Prostate gland (tissue), 2 donors: ENCODE measurements around the gene MBNL1. TPM values are rescaled to one million over a fixed set of nuclear protein-coding genes. Genes with fewer than 3 reads are reported as not detected.

Experiments used
- DNase-seq: peaks from one replicate; pipeline ENCODE4 v3.0.0-alpha.2; 2019; ENCODE audit warnings: low spot score
- H3K27ac ChIP-seq, 2 donors: fragments of 200-600 bp; sonication (generic); 2 replicates each; pipeline ENCODE4 v1.5.1; 2017 to 2019
- H3K27me3 ChIP-seq: fragments of 200-600 bp; sonication (generic); replicated peaks from 2 replicates; pipeline ENCODE4 v1.5.1; 2019; ENCODE audit not compliant: insufficient read depth
- H3K36me3 ChIP-seq, 2 donors: fragments of 200-600 bp; sonication (generic); 1 replicate in 1 of 2; 2 replicates in 1 of 2; pipeline versions ENCODE4 v1.5.1 to v1.8.1; 2017 to 2019
- H3K4me1 ChIP-seq: fragments of 200-600 bp; sonication (generic); replicated peaks from 2 replicates; pipeline ENCODE4 v1.5.1; 2019
- H3K4me3 ChIP-seq, 2 donors: fragments of 200-600 bp; sonication (generic); 2 replicates each; pipeline ENCODE4 v1.5.1; 2017 to 2019
- H3K9me3 ChIP-seq: fragments of 200-600 bp; sonication (generic); 2 replicates; pipeline ENCODE4 v1.5.1; 2017
- CTCF ChIP-seq, 4 experiments: fragments of 200-600 bp in 2 of 4; fragments of 450-650 bp in 2 of 4; sonication (generic) in 2 of 4; IDR thresholded peaks; 1 replicate in 3 of 4; 2 replicates in 1 of 4; pipeline ENCODE4 v1.5.1; 2016 to 2019; ENCODE audit warnings: antibody characterized with exemption in 4 of 4, mild to moderate bottlenecking in 2 of 4, moderate library complexity in 2 of 4
- POLR2A ChIP-seq: fragments of 450-650 bp; IDR thresholded peaks from one replicate; pipeline ENCODE4 v1.6.1; 2016; ENCODE audit warnings: antibody characterized with exemption, mild to moderate bottlenecking
- POLR2AphosphoS5 ChIP-seq: sonication (generic); formaldehyde crosslinking; IDR thresholded peaks from one replicate; pipeline ENCODE4 v1.6.1; 2017; ENCODE audit warnings: antibody characterized with exemption
- WGBS: methylation state at CpG from one replicate; pipeline ENCODE4 v1.1.5; 2018; 5-methylcytosine and 5-hydroxymethylcytosine counted together
- intact Hi-C: fragments of 100-400 bp; cut with DNase I; formaldehyde crosslinking; loops from one replicate; pipeline ENCODE4 v1.14.2; 2022
- total RNA-seq, 2 donors: library from RNA; depleted of rRNA; stranded (reverse); fragments of >200 nt; gene quantifications; one replicate each; pipeline ENCODE4 v1.1.0, GENCODE V29; 2016

The MBNL1 gene
- total RNA-seq, 2 donors from 2014 or later = 131 to 226 TPM

GRCh38 chr3:152390647-152391046 lies 121.9 kb downstream of the MBNL1 start:
- Histone ChIP-seq H3K9me3 (no peaks in the 10 kb centered on the region), H3K4me3 (no peak overlapping the region), H3K27ac (no peak overlapping the region), H3K27me3 (no peaks in the 10 kb centered on the region), H3K36me3 (no peaks in the 10 kb centered on the region), H3K4me1 (peaks cover 8% of the 10 kb centered on the region)
- 95% methylated on average over 2 of the region's 2 CpGs for WGBS
- TF ChIP-seq POLR2A = no peak
- TF ChIP-seq POLR2AphosphoS5 = no peak
- TF ChIP-seq CTCF (IDR thresholded peaks at IDR 0.05) = no peak
- no peak for DNase-seq
- intact Hi-C loops = no loop called here

- TF ChIP-seq POLR2AphosphoS5 (no peak), POLR2A (no peak)
- WGBS = 65% methylated on average over 1 of the region's 1 CpG
- H3K9me3 ChIP-seq = no peaks in the 10 kb centered on the region
- no peak for DNase-seq
- no peaks in the 10 kb centered on the region for H3K36me3 ChIP-seq
- H3K4me1 ChIP-seq = peaks cover under 1% of the 10 kb centered on the region
- H3K27me3 ChIP-seq = no peaks in the 10 kb centered on the region
- intact Hi-C loops = no loop called here
- no peak overlapping the region for H3K27ac ChIP-seq
- H3K4me3 ChIP-seq = no peak overlapping the region
These were observed 122.9 kb downstream of the MBNL1 start for GRCh38 chr3:152391671-152392070.

GRCh38 chr3:152392272-152392880 lies 123.6 kb downstream of the MBNL1 start:
- intact Hi-C loops = no loop called here
- TF ChIP-seq POLR2A = no peak
- TF ChIP-seq POLR2AphosphoS5 = no peak
- no peak for TF ChIP-seq CTCF (IDR thresholded peaks at IDR 0.05)
- no peaks in the 10 kb centered on the region for H3K36me3 ChIP-seq
- no peak for DNase-seq
- no peaks in the 10 kb centered on the region for H3K27me3 ChIP-seq
- H3K27ac ChIP-seq = no peak overlapping the region
- no peak overlapping the region for H3K4me3 ChIP-seq
- H3K9me3 ChIP-seq = no peaks in the 10 kb centered on the region
- WGBS = 49% methylated on average over 1 of the region's 1 CpG
- H3K4me1 ChIP-seq = no peaks in the 10 kb centered on the region

- intact Hi-C loops = no loop called here
- TF ChIP-seq POLR2AphosphoS5 = no peak
- TF ChIP-seq CTCF (IDR thresholded peaks at IDR 0.05) = no peak
- no peak for TF ChIP-seq POLR2A
- Histone ChIP-seq H3K4me3 (no peak overlapping the region), H3K27ac (no peak overlapping the region), H3K9me3 (no peaks in the 10 kb centered on the region), H3K27me3 (no peaks in the 10 kb centered on the region), H3K4me1 (no peaks in the 10 kb centered on the region), H3K36me3 (no peaks in the 10 kb centered on the region)
- DNase-seq = no peak
- WGBS = 68% methylated on average over 1 of the region's 1 CpG
These were observed 125.5 kb downstream of the MBNL1 start for GRCh38 chr3:152394246-152394645.

- Histone ChIP-seq H3K27me3 (no peaks in the 10 kb centered on the region), H3K4me1 (no peaks in the 10 kb centered on the region), H3K4me3 (no peak overlapping the region), H3K36me3 (no peaks in the 10 kb centered on the region), H3K9me3 (no peaks in the 10 kb centered on the region), H3K27ac (no peak overlapping the region)
- no peak for DNase-seq
- 92% methylated on average over 4 of the region's 4 CpGs for WGBS
- TF ChIP-seq CTCF (IDR thresholded peaks at IDR 0.05) = no peak
- TF ChIP-seq POLR2A = no peak
- no peak for TF ChIP-seq POLR2AphosphoS5
- intact Hi-C loops = no loop called here
These were observed 127.0 kb downstream of the MBNL1 start for GRCh38 chr3:152395764-152396163.
